Osteoblast (primary cell): ENCODE measurements around the gene RGPD6. TPM values are rescaled to one million over a fixed set of nuclear protein-coding genes. Genes with fewer than 3 reads are reported as not detected.
"Not testable (repeated sequence)": the region's sequence is repeated elsewhere in the genome, so short reads cannot be mapped to it uniquely, and the experiment has no call there.

Experiments used
- DNase-seq: peaks from one replicate; pipeline ENCODE4 v3.0.0; 2011; ENCODE audit warnings: low spot score, mixed read lengths; ENCODE audit not compliant: insufficient read length; ENCODE audit errors: missing footprints
- H2AFZ ChIP-seq: 2 replicates; pipeline ENCODE4 v1.6.0; 2011; ENCODE audit warnings: mild to moderate bottlenecking, low read length
- H3K27ac ChIP-seq: 2 replicates; pipeline ENCODE4 v1.5.1; 2011; ENCODE audit warnings: mild to moderate bottlenecking, low read depth, low read length, moderate library complexity
- H3K27me3 ChIP-seq: 2 replicates; pipeline ENCODE4 v1.6.0; 2012; ENCODE audit warnings: mild to moderate bottlenecking, control low read depth, inconsistent platforms, low read length, moderate library complexity; ENCODE audit not compliant: insufficient read depth
- H3K36me3 ChIP-seq: 2 replicates; pipeline ENCODE4 v1.5.1; 2011; ENCODE audit warnings: mild to moderate bottlenecking, low read length, control low read depth, moderate library complexity; ENCODE audit not compliant: insufficient read depth
- H3K4me1 ChIP-seq: 2 replicates; pipeline ENCODE4 v1.5.1; 2011; ENCODE audit warnings: mild to moderate bottlenecking, low read length, control low read depth, moderate library complexity; ENCODE audit not compliant: insufficient read depth
- H3K4me2 ChIP-seq: 2 replicates; pipeline ENCODE4 v1.6.0; 2011; ENCODE audit warnings: mild to moderate bottlenecking, low read length; ENCODE audit not compliant: insufficient read depth
- H3K4me3 ChIP-seq: fragments of 200-600 bp; sonication (generic); 3 replicates; pipeline ENCODE4 v1.5.1; 2012; ENCODE audit warnings: mild to moderate bottlenecking, low read length, inconsistent platforms; ENCODE audit not compliant: insufficient read depth
- H3K79me2 ChIP-seq: 2 replicates; pipeline ENCODE4 v1.6.0; 2012; ENCODE audit warnings: mild to moderate bottlenecking, low read length, control low read depth, inconsistent platforms; ENCODE audit not compliant: insufficient read depth
- H3K9me3 ChIP-seq: 2 replicates; pipeline ENCODE4 v1.5.1; 2011; ENCODE audit warnings: low read depth, low read length, control low read depth
- H4K20me1 ChIP-seq: 2 replicates; pipeline ENCODE4 v1.6.0; 2012; ENCODE audit warnings: mild to moderate bottlenecking, low read length, control low read depth; ENCODE audit not compliant: insufficient read depth
- total RNA-seq: library from RNA; depleted of rRNA; stranded (reverse); fragments of >200 nt; gene quantifications from 2 replicates; pipeline ENCODE4 v1.2.3, GENCODE V29; 2012

The RGPD6 gene
- total RNA-seq = 56.0 and 62.2 TPM in 2 replicates

DNA sequence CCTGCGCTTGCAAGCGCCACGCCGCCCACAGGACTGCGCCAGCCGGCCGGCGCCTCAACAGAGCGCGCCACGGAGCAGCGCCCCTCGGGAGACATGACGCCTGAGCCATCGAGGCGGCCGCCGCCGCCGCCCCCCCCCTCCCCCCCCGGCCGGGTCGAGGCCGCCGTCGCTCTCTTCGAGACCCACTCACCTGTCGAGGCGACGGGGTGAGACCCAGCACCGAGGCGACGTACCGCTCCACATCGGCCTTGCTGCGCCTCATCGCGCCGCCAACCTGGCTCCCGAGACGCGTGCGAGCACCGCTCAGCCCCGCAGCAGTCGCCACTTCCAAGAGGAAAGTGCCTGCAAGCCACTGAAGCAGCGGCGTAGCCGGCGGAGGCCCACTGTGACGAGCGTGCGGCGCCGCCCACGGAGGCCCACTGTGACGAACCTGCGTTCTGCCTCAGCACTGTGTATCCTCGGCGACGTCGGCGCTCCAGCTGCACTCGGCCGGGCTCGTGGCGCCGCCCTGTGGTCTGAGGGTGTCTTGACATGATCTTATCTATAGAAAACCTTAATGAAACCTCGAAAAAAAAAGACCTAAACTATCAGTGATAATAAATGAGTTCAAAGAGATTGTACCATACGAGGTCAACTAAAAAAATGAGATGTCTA is at the start of gene RGPD6:
Gene RGPD6 (minus strand): TSS at position 460 of the 654 bp plus-strand sequence. CDS start 198 bp downstream, at position 262.
- H4K20me1 ChIP-seq, H3K36me3 ChIP-seq, H3K79me2 ChIP-seq, H3K4me1 ChIP-seq, H3K9me3 ChIP-seq, H3K4me3 ChIP-seq, DNase-seq, H3K27me3 ChIP-seq, H3K27ac ChIP-seq, H2AFZ ChIP-seq, H3K4me2 ChIP-seq: not testable (repeated sequence)

GRCh38 chr2:110619326-110619939 is 42.4 kb upstream of the RGPD6 start:
- not testable (repeated sequence) for H2AFZ ChIP-seq, H3K4me2 ChIP-seq, H3K27ac ChIP-seq, H3K36me3 ChIP-seq, H3K79me2 ChIP-seq, H3K9me3 ChIP-seq, H3K27me3 ChIP-seq, H3K4me1 ChIP-seq, H3K4me3 ChIP-seq, H4K20me1 ChIP-seq, DNase-seq

DNA sequence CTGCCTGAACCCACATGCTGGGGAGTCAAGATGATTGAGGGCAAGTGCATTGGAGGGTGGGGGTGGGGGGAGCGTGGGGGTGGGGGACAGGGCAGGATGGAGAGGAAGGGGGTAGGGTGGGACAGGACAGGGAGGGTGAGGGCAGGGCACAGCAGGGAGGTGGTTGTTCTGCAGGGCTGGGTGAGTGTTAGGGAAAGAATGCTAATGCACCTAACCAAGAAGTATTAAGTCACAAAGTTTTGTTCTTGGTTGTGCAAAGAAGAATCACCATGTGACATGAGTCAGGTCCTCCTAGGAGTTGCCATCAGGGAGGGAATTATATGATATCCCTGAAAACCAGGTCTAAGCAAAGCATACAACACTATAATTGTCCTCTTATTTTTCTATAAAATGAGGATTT is 36.9 kb upstream of the RGPD6 start:
- not testable (repeated sequence) for H3K27me3 ChIP-seq, H3K4me1 ChIP-seq, H3K36me3 ChIP-seq, H3K4me2 ChIP-seq, DNase-seq, H3K79me2 ChIP-seq, H4K20me1 ChIP-seq, H2AFZ ChIP-seq, H3K9me3 ChIP-seq, H3K27ac ChIP-seq, H3K4me3 ChIP-seq

DNA sequence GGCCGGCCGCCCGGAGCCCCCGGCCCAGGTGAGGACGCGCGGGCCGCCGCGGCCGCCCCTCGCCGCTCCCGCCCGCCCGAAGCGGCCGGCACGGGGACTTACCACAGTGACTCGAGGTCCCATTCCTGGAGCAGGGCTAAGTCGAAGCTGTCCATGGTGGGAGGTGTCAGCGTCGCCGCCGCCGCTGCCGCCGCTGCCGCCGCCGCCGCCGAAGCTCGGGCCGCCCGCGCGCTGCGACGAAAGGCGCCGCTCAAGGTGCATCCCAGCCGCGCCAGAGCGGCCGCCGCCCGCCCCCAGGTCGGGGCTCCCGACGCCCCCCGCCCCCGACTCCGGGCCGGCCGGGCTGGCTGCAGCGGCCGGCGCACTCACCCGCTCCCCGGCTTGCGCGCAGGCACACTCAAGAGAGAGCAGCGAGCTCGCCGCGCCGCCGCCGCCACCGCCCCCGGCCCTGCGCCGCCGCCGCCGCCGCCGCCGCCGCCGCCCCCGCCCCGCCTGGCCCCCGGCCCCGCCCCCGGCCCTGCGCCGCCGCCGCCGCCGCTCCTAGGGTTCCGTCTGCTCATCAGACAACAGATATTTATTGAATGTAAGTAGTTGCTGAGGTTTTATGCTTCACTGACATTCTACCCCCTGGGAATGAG is 33.7 kb upstream of the RGPD6 start:
- DNase-seq, H3K4me1 ChIP-seq, H3K4me3 ChIP-seq, H3K9me3 ChIP-seq, H3K36me3 ChIP-seq, H3K79me2 ChIP-seq, H3K27me3 ChIP-seq, H3K4me2 ChIP-seq, H3K27ac ChIP-seq, H2AFZ ChIP-seq, H4K20me1 ChIP-seq: not testable (repeated sequence)

GRCh38 chr2:110609843-110610612 is 33.0 kb upstream of the RGPD6 start:
- H3K27me3 ChIP-seq, H2AFZ ChIP-seq, H3K36me3 ChIP-seq, H3K4me2 ChIP-seq, DNase-seq, H3K4me3 ChIP-seq, H3K27ac ChIP-seq, H3K4me1 ChIP-seq, H3K9me3 ChIP-seq, H4K20me1 ChIP-seq, H3K79me2 ChIP-seq: not testable (repeated sequence)

- H3K36me3 ChIP-seq, H2AFZ ChIP-seq, H3K79me2 ChIP-seq, DNase-seq, H3K4me2 ChIP-seq, H3K4me3 ChIP-seq, H3K9me3 ChIP-seq, H3K4me1 ChIP-seq, H3K27me3 ChIP-seq, H3K27ac ChIP-seq, H4K20me1 ChIP-seq: not testable (repeated sequence)
Observed at GRCh38 chr2:110608788-110609502, 31.9 kb upstream of the RGPD6 start.

DNA sequence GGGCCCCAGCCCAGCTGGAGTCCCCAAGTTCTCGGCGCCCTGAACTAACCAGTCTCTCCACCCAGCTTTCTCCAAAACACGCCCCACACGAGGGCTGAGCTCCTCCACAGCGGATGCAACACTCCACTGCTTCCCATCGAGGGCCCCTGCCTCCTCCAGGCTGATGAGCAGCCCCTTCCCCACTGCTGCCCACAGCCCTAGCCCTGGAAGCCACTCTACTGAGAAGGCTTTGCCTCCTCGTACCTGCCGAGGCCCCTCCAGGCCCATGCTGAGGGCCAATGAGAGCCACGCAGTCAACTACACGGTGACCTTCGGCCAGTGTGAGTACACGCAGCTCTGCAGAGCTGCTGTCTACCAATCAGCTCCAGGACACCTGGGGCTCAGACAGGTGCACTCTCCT is 28.0 kb upstream of the RGPD6 start:
- not testable (repeated sequence) for H3K4me3 ChIP-seq, H4K20me1 ChIP-seq, H3K36me3 ChIP-seq, H3K27ac ChIP-seq, H2AFZ ChIP-seq, H3K79me2 ChIP-seq, H3K27me3 ChIP-seq, H3K4me1 ChIP-seq, H3K9me3 ChIP-seq, H3K4me2 ChIP-seq, DNase-seq

GRCh38 chr2:110603917-110604591 is 27.0 kb upstream of the RGPD6 start:
- H3K79me2 ChIP-seq, H3K4me3 ChIP-seq, DNase-seq: not testable (repeated sequence)

More at GRCh38 chr2:110603917-110604591, 27.0 kb upstream of the RGPD6 start:
- H4K20me1 ChIP-seq, H3K4me2 ChIP-seq, H3K4me1 ChIP-seq, H3K27ac ChIP-seq, H3K27me3 ChIP-seq, H3K36me3 ChIP-seq, H3K9me3 ChIP-seq, H2AFZ ChIP-seq: not testable (repeated sequence)
